Stimulated activated CD8-positive, alpha-beta memory T cell treated with anti-CD3 and anti-CD28 coated beads, Interleukin-4, amount 100 ng/mL, for 4 hours (primary cell): ENCODE measurements around the gene TNFSF12.
A peak's percentile ranks its signal among the peaks of the same experiment; 100 is the strongest.

Experiments used
- DNase-seq, 2 donors: peaks; one replicate each; pipeline ENCODE4 v3.0.0-alpha.2; 2020; ENCODE audit warnings: low read depth in 2 of 2, low spot score in 1 of 2

The TNFSF12 gene

GRCh38 chr17:7541074-7541621 lies 7.7 kb upstream of the TNFSF12 start:
- DNase-seq = no peak

GRCh38 chr17:7544911-7545310 lies 3.9 kb upstream of the TNFSF12 start:
- DNase-seq = no peak

DNA sequence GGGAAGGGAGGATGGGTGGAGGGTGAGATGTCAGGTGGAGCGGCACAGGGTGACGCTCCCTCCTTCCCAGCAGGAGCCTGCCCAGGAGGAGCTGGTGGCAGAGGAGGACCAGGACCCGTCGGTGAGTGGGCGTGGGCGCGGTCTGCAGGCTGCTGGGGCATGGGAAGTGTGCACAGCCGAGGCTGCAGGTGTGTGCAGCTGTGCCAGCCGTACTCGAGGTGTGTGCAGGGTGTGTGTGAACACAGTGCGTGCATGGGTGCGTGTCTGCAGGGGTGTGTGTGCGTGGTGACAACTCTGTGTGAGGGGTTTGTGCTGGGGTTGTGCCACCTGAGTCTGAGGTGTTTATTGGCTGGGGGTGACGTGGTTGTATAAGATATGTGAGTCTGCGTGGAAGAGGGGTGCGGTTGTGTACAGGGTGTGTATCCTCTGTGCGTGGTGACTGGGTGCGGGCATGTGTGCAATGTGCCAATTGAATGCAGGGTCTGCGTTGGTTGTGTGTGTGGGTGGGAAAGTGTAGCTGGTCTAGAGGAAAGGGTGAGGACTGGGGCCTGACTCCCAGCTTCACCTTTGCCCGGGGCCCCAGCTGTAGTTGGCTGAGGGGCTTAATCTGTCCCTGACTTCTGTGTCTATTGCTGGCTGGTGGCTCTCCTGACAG lies 670 bp downstream of the TNFSF12 start:
- DNase-seq = no peak

DNA sequence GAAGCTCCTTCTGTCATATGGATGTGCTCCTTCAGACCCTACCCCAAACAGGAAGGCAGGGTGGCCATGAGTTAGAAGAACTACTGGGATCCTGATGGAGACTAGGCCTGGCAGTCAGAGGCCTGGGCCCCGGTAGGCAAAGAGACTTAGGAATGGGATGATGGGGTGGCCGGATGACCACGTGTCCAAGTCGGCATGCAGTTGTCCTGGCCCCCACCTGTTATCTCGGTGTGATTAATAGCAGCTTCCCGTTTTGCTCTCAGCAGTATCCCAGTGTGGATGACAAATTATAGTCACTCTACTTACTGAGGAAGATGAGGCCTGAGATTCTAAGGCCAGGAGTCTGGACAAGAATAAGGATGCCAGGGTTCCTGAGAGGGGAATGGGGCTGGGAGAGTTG lies 1.5 kb downstream of the TNFSF12 start:
- no peak for DNase-seq

DNA sequence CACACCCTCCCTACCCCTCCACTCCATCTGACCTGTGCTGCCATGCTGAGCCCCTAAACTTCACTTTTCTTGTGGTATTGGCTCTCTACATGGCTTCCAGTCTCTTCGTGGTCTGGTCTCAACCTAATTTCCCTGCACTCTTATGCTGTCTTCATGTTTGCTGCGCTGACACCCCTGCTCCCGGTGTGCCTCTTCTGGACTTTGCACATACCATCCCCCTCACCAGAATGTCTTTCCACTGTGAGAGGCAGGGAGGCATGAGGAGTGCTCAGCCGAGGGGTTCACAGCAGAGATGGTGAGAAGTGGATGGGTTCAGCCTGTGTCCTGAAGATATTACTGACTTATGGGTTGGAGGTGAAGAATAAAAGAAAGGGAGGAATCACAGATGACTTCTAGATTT lies 2.5 kb downstream of the TNFSF12 start:
- no peak for DNase-seq

GRCh38 chr17:7552621-7553051 lies 3.8 kb downstream of the TNFSF12 start:
- no peak for DNase-seq

GRCh38 chr17:7553356-7553755 lies 4.5 kb downstream of the TNFSF12 start:
- DNase-seq = no peak

- DNase-seq = no peak
Observed at GRCh38 chr17:7555320-7555948, 6.6 kb downstream of the TNFSF12 start.

DNA sequence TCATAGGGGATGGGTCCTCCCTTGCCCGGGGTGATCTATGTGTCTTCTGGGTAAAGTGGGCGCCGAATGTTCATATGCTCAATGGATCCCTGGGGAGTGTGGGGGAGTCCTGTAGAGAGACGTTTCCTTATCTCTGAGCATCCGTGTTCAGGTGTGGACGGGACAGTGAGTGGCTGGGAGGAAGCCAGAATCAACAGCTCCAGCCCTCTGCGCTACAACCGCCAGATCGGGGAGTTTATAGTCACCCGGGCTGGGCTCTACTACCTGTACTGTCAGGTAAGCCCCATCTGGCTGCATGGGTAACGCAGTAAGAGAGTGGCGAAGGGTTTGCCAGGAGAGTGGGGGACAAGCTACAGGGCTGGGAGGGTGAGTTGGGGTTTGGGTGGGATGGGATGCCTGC lies 7.8 kb downstream of the TNFSF12 start:
- no peak for DNase-seq

GRCh38 chr17:7557147-7557764 lies 8.4 kb downstream of the TNFSF12 start:
- DNase-seq = no peak

GRCh38 chr17:7557775-7558543 lies 9.1 kb downstream of the TNFSF12 start:
- DNase-seq = no peak

DNA sequence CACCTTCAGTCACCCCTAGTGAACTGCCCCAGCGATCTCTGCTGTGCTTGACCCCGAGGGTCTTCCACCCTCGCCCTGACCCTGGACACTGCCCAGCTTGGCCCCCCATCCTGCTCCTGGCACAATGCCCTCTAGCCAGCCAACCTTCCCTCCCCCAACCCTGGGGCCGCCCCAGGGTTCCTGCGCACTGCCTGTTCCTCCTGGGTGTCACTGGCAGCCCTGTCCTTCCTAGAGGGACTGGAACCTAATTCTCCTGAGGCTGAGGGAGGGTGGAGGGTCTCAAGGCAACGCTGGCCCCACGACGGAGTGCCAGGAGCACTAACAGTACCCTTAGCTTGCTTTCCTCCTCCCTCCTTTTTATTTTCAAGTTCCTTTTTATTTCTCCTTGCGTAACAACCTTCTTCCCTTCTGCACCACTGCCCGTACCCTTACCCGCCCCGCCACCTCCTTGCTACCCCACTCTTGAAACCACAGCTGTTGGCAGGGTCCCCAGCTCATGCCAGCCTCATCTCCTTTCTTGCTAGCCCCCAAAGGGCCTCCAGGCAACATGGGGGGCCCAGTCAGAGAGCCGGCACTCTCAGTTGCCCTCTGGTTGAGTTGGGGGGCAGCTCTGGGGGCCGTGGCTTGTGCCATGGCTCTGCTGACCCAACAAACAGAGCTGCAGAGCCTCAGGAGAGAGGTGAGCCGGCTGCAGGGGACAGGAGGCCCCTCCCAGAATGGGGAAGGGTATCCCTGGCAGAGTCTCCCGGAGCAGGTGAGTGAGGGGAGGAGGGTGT lies 9.9 kb downstream of the TNFSF12 start, which contains the start of gene TNFSF13:
TNFSF13 (plus strand) TSS at position 207 of the 776 bp plus-strand sequence; CDS start at position 497, 290 bp downstream.
- DNase-seq = no peak

- no peak for DNase-seq
Observed at GRCh38 chr17:7559320-7560171, 10.7 kb downstream of the TNFSF12 start.

DNA sequence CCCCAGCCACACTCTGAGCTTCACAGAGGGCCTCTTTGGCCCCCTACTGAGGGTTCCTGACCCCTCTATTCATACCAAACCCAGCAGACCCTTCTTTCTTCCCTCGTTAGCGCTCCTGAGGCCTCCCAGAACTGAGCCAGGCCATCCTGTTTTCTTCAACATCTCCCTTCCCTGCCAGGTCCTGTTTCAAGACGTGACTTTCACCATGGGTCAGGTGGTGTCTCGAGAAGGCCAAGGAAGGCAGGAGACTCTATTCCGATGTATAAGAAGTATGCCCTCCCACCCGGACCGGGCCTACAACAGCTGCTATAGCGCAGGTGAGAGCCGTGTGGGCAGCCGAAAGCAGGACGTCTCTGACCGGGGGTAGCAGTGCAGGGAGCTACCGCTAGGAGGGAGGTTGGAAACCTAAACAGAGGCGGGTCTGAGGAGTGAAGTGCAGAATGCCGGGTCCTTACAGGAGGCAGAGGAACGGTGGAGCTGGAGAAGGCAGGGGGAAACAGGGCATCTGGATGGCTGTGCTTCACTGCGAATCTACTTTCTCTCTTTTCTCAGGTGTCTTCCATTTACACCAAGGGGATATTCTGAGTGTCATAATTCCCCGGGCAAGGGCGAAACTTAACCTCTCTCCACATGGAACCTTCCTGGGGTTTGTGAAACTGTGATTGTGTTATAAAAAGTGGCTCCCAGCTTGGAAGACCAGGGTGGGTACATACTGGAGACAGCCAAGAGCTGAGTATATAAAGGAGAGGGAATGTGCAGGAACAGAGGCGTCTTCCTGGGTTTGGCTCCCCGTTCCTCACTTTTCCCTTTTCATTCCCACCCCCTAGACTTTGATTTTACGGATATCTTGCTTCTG lies 11.5 kb downstream of the TNFSF12 start:
- DNase-seq = no peak

DNA sequence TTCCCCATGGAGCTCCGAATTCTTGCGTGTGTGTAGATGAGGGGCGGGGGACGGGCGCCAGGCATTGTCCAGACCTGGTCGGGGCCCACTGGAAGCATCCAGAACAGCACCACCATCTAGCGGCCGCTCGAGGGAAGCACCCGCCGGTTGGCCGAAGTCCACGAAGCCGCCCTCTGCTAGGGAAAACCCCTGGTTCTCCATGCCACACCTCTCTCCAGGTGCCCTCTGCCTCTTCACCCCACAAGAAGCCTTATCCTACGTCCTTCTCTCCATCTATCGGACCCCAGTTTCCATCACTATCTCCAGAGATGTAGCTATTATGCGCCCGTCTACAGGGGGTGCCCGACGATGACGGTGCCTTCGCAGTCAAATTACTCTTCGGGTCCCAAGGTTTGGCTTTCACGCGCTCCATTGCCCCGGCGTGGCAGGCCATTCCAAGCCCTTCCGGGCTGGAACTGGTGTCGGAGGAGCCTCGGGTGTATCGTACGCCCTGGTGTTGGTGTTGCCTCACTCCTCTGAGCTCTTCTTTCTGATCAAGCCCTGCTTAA lies 12.2 kb downstream of the TNFSF12 start:
- DNase-seq = peak; percentile 59 to 65

- peak; percentile 68 to 83 for DNase-seq
Observed at GRCh38 chr17:7561589-7562207, 12.8 kb downstream of the TNFSF12 start, which contains the start of gene SENP3. Gene SENP3 (plus strand): TSS chr17:7561919. CDS start chr17:7563077, 1,158 bp downstream.

- no peak for DNase-seq
Observed at GRCh38 chr17:7562208-7562605, 13.3 kb downstream of the TNFSF12 start.
